Calu3 (cell line): ENCODE results near the gene PRKAA2. TPM values are rescaled to one million over a fixed set of nuclear protein-coding genes. Genes with fewer than 3 reads are reported as not detected.

Experiments
- BruUV-seq: library from RNA; stranded (reverse); fragments of 400-500 nt; replicated peaks from 2 replicates; lab custom pipeline; 2021; lab: Mats Ljungman, UMichigan
- CTCF ChIA-PET: fragments of 300-600 bp; sonication (Branson Sonifier 250); formaldehyde crosslinking; loops from one replicate; lab custom pipeline; 2022; ENCODE audit warnings: antibody characterized with exemption; lab: Charles Lee
- DNase-seq: peaks from one replicate; pipeline ENCODE4 v3.0.0; 2022
- H3K27ac Mint-ChIP-seq: one replicate; pipeline ENCODE4 v1.8.0; 2022; ENCODE audit warnings: mixed read lengths; ENCODE audit not compliant: unreplicated experiment
- H3K27me3 Mint-ChIP-seq: one replicate; pipeline ENCODE4 v1.8.0; 2022; ENCODE audit warnings: mixed read lengths; ENCODE audit not compliant: unreplicated experiment
- H3K36me3 Mint-ChIP-seq: one replicate; pipeline ENCODE4 v1.8.0; 2022; ENCODE audit warnings: mild to moderate bottlenecking, moderate library complexity, mixed read lengths; ENCODE audit not compliant: insufficient read depth, unreplicated experiment
- H3K4me1 Mint-ChIP-seq: one replicate; pipeline ENCODE4 v1.8.0; 2022; ENCODE audit warnings: mild to moderate bottlenecking, low read depth, mixed read lengths; ENCODE audit not compliant: unreplicated experiment
- H3K4me3 Mint-ChIP-seq: one replicate; pipeline ENCODE4 v1.8.0; 2022; ENCODE audit warnings: mild to moderate bottlenecking, low read depth, moderate library complexity, mixed read lengths; ENCODE audit not compliant: unreplicated experiment
- H3K9me3 Mint-ChIP-seq: one replicate; pipeline ENCODE4 v1.8.0; 2022; ENCODE audit warnings: low read depth, mixed read lengths; ENCODE audit not compliant: unreplicated experiment
- intact Hi-C: fragments of 100-400 bp; cut with micrococcal nuclease; formaldehyde crosslinking; loops from one replicate; pipeline ENCODE4 v1.10.0; 2022; ENCODE audit not compliant: unreplicated experiment
- total RNA-seq: library from RNA; stranded (reverse); gene quantifications from 2 replicates; pipeline ENCODE4 v1.2.3, GENCODE V29; 2022
- TF ChIP-seq, protein P1 (sequence below): fragments of 200-600 bp; IDR thresholded peaks from one replicate; pipeline ENCODE4 v1.8.0; 2022; ENCODE audit warnings: antibody characterized with exemption; ENCODE audit not compliant: unreplicated experiment

The PRKAA2 gene
- total RNA-seq, 1 experiment from 2014 or later: 9.7 TPM

GRCh38 chr1:56639211-56639610, 5.9 kb upstream of the PRKAA2 start:
- Mint-ChIP-seq H3K27ac (no peak overlapping the region), H3K4me3 (no peak overlapping the region), H3K27me3 (no peaks in the 10 kb centered on the region), H3K36me3 (no peaks in the 10 kb centered on the region), H3K4me1 (peaks cover 4% of the 10 kb centered on the region), H3K9me3 (no peaks in the 10 kb centered on the region)
- DNase-seq: no peak
- TF ChIP-seq, protein P1, sequence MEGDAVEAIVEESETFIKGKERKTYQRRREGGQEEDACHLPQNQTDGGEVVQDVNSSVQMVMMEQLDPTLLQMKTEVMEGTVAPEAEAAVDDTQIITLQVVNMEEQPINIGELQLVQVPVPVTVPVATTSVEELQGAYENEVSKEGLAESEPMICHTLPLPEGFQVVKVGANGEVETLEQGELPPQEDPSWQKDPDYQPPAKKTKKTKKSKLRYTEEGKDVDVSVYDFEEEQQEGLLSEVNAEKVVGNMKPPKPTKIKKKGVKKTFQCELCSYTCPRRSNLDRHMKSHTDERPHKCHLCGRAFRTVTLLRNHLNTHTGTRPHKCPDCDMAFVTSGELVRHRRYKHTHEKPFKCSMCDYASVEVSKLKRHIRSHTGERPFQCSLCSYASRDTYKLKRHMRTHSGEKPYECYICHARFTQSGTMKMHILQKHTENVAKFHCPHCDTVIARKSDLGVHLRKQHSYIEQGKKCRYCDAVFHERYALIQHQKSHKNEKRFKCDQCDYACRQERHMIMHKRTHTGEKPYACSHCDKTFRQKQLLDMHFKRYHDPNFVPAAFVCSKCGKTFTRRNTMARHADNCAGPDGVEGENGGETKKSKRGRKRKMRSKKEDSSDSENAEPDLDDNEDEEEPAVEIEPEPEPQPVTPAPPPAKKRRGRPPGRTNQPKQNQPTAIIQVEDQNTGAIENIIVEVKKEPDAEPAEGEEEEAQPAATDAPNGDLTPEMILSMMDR: no peak
- no TSS peak for BruUV-seq
- intact Hi-C loops: no loop called here
- CTCF ChIA-PET: no interaction called here

DNA sequence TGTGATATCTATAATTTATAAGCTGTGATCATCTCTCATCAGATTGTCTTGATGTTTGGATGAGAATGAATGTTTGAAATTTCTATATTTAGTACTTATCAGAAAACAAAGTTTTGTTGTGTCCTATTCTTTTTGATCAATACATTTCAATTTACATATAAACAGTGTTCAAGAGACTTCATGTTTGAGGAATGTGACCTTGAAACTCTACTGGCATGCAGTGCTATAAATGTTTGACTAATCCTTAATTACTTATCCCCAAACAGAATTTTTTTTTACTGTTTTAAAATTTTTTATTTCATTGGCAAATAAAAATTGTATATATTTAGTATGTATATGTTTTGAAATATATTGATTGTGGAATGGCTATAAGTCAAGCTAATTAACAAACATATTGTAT, 1.5 kb upstream of the PRKAA2 start:
- CTCF ChIA-PET: no interaction called here
- H3K4me1 Mint-ChIP-seq: peaks cover 25% of the 10 kb centered on the region
- no TSS peak for BruUV-seq
- H3K27ac Mint-ChIP-seq: no peak overlapping the region
- no peak for DNase-seq
- peaks cover 20% of the 10 kb centered on the region for H3K36me3 Mint-ChIP-seq
- TF ChIP-seq, protein P1: no peak
- H3K9me3 Mint-ChIP-seq: no peaks in the 10 kb centered on the region
- intact Hi-C loops: no loop called here
- no peaks in the 10 kb centered on the region for H3K27me3 Mint-ChIP-seq
- H3K4me3 Mint-ChIP-seq: peak overlapping the region; percentile 78

GRCh38 chr1:56644064-56644918, 823 bp upstream of the PRKAA2 start:
- Mint-ChIP-seq H3K9me3 (no peaks in the 10 kb centered on the region), H3K4me1 (peaks cover 25% of the 10 kb centered on the region), H3K4me3 (peak overlapping the region; percentile 78), H3K27ac (peak overlapping the region; percentile 91), H3K36me3 (peaks cover 20% of the 10 kb centered on the region), H3K27me3 (no peaks in the 10 kb centered on the region)
- intact Hi-C loops: no loop called here
- CTCF ChIA-PET: interaction anchor here (1.3 kb wide), 1 partner anchor 45 kb away, joined by 4 read pairs; no protein-coding TSS in a partner anchor
- no TSS peak for BruUV-seq
- DNase-seq: no peak
- TF ChIP-seq, protein P1: no peak

DNA sequence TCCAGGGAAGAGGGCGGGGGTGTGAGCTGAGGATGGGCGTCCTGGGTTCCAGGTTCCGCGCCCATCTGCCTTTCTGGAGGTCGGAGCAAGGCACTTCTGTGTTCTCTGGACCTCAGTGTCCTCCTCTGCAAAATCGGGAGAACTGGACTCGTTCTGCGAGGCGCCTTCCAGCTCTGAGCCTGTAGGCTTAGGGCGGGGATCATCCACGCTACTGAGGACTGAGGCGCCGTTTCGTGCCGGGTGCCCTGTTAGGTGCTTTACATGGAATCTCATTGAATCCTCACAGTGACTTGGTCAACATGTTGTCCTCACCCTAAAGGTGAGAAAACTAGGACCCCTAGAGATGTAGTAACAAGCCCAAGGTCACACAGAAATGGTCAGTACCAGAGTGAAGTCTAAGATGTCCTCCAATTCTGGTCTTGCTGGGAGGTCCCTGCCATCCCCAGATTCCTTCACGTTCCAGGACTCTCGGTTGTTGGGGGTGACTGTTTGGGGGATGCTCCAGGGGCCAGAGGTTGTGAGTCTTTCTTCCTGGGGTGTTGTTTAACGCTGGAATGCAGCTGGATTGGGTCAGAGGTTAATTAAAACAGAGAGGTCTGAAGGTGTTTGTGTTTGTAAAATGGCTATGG, 677 bp downstream of the PRKAA2 start:
- no peak for DNase-seq
- no peaks in the 10 kb centered on the region for H3K27me3 Mint-ChIP-seq
- H3K9me3 Mint-ChIP-seq: no peaks in the 10 kb centered on the region
- peaks cover 20% of the 10 kb centered on the region for H3K36me3 Mint-ChIP-seq
- H3K27ac Mint-ChIP-seq: peak overlapping the region; percentile 91
- intact Hi-C loops: loop anchor here (2.0 kb wide), 1 partner anchor 63 kb away; no protein-coding TSS in a partner anchor
- TF ChIP-seq, protein P1: no peak
- peaks cover 25% of the 10 kb centered on the region for H3K4me1 Mint-ChIP-seq
- BruUV-seq: no TSS peak
- peak overlapping the region; percentile 78 for H3K4me3 Mint-ChIP-seq
- CTCF ChIA-PET: interaction anchor here (1.3 kb wide), 1 partner anchor 43 kb away, joined by 4 read pairs; no protein-coding TSS in a partner anchor
